Fibroblast of the aortic adventitia (primary cell): ENCODE data around the gene XDH. TPM values are rescaled to one million over a fixed set of nuclear protein-coding genes. Genes with fewer than 3 reads are reported as not detected.

Experiments used
- DNase-seq: peaks from one replicate; pipeline ENCODE4 v3.0.0-alpha.2; 2010; ENCODE audit warnings: low read depth
- H3K4me3 ChIP-seq: 2 replicates; pipeline ENCODE4 v1.5.1; 2011; ENCODE audit warnings: low read depth, mild to moderate bottlenecking, control low read depth, low read length, moderate library complexity
- CTCF ChIP-seq: IDR thresholded peaks from 2 replicates; pipeline ENCODE4 v1.5.1; 2011; ENCODE audit warnings: mild to moderate bottlenecking, low read length, control low read depth, inconsistent platforms; ENCODE audit not compliant: insufficient read depth
- total RNA-seq: library from RNA; depleted of rRNA; stranded (reverse); fragments of >200 nt; gene quantifications from 2 replicates; pipeline ENCODE4 v1.2.3, GENCODE V29; 2012; ENCODE audit warnings: low replicate concordance

Gene XDH
- total RNA-seq, 1 donor, result 3.1 TPM

GRCh38 chr2:31390324-31390723 is 24.2 kb downstream of the XDH start:
- DNase-seq, result peak; percentile 13
- no peak overlapping the region for H3K4me3 ChIP-seq
- no peak for TF ChIP-seq CTCF

- no peak for TF ChIP-seq CTCF
- H3K4me3 ChIP-seq, result no peak overlapping the region
- no peak for DNase-seq
These were observed 25.8 kb downstream of the XDH start for GRCh38 chr2:31388736-31389135.

- no peak for TF ChIP-seq CTCF
- no peak for DNase-seq
These were observed 26.7 kb downstream of the XDH start for GRCh38 chr2:31387850-31388249.

GRCh38 chr2:31386648-31387047 is 27.9 kb downstream of the XDH start:
- TF ChIP-seq CTCF, result no peak
- no peak overlapping the region for H3K4me3 ChIP-seq
- no peak for DNase-seq

More at GRCh38 chr2:31387850-31388249, 26.7 kb downstream of the XDH start:
- H3K4me3 ChIP-seq, result no peak overlapping the region

GRCh38 chr2:31386172-31386571 is 28.4 kb downstream of the XDH start:
- no peak for DNase-seq
- TF ChIP-seq CTCF, result no peak
- H3K4me3 ChIP-seq, result no peak overlapping the region

- no peak for TF ChIP-seq CTCF
- H3K4me3 ChIP-seq, result no peak overlapping the region
- DNase-seq, result peak; percentile 96
These were observed 29.7 kb downstream of the XDH start for GRCh38 chr2:31384771-31385276.

GRCh38 chr2:31384351-31384750 is 30.2 kb downstream of the XDH start:
- peak; percentile 90 for DNase-seq
- no peak for TF ChIP-seq CTCF
- H3K4me3 ChIP-seq, result no peak overlapping the region
